Measurements from ENCODE around the gene PRSS27. TPM values are rescaled to one million over a fixed set of nuclear protein-coding genes. Genes with fewer than 3 reads are reported as not detected.

The PRSS27 gene
- total and polyA plus RNA-seq, 2 of the 8 experiments (the other 6 are each of a cell fraction or from before 2014, with no cell fraction given), result 1.3 to 7.5 TPM

DNA sequence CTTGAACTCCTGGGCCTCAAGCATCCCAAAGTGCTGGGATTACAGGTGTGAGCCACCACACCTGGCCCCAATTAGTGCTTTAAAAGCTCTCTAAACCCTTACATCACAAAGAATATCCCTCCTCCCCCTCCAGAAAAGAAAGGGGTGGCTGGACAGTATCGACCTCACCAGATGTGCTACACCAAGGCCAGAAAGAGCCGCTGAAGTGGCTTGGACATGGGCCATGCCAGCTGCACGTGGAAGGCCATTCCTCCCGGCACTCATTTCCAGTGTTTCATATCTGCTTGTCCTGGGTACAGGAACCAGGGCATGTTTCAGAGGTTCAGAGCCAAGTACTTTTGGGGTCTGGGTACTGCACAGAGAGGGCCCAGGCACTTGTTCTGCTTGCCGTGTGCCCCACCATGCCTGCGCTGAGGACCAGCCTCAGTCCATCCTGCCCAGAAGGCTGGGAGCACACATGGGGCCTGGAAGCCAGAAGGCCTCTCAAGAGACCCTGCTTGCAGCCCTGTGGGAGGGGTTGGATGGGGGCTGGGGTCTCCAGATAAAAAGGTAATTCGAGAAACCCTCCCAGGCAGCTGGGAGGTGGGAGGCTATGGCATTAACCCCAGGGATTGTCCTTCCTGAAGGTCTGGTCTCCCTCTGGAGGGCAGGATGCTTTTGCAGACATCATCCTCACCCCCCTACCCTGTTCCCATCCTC lies 28.9 kb upstream of the PRSS27 start (continued):
- TF ChIP-seq PHF8 (conservative IDR thresholded peaks at IDR 0.05; ENCODE audit: low read depth, low read length) (no peak), RNF2 (IDR thresholded peaks at IDR 0.05; ENCODE audit: borderline replicate concordance, low read depth, low read length, missing control alignments, poor library complexity, severe bottlenecking) (no peak)
